IPS-20b (cell line): ENCODE results near the gene CST9.
"Not testable (repeated sequence)": the region's sequence is repeated elsewhere in the genome, so short reads cannot be mapped to it uniquely, and the experiment has no call there.

ENCODE experiments used
- H3K27ac ChIP-seq: one replicate; pipeline ENCODE4 v1.5.1; 2013; ENCODE audit warnings: low read length
- H3K27me3 ChIP-seq: 2 replicates; pipeline ENCODE4 v1.6.1; 2013; ENCODE audit warnings: mild to moderate bottlenecking, low read length, inconsistent platforms; ENCODE audit not compliant: insufficient read depth
- H3K36me3 ChIP-seq: 2 replicates; pipeline ENCODE4 v1.6.1; 2013; ENCODE audit warnings: low read depth, mild to moderate bottlenecking, inconsistent platforms, low read length, moderate library complexity; ENCODE audit not compliant: insufficient read depth
- H3K4me1 ChIP-seq: 2 replicates; pipeline ENCODE4 v1.6.1; 2013; ENCODE audit warnings: mild to moderate bottlenecking, control low read depth, inconsistent platforms, low read length, moderate library complexity; ENCODE audit not compliant: insufficient read depth
- H3K4me3 ChIP-seq: 2 replicates; pipeline ENCODE4 v1.5.1; 2013; ENCODE audit warnings: mild to moderate bottlenecking, low read length, inconsistent platforms
- H3K9ac ChIP-seq: 2 replicates; pipeline ENCODE4 v1.6.1; 2013; ENCODE audit warnings: low read depth, mild to moderate bottlenecking, inconsistent platforms, low read length, moderate library complexity
- H3K9me3 ChIP-seq: 2 replicates; pipeline ENCODE4 v1.6.1; 2013; ENCODE audit warnings: mild to moderate bottlenecking, low read depth, low read length, inconsistent platforms; ENCODE audit not compliant: insufficient read depth

Gene CST9

DNA sequence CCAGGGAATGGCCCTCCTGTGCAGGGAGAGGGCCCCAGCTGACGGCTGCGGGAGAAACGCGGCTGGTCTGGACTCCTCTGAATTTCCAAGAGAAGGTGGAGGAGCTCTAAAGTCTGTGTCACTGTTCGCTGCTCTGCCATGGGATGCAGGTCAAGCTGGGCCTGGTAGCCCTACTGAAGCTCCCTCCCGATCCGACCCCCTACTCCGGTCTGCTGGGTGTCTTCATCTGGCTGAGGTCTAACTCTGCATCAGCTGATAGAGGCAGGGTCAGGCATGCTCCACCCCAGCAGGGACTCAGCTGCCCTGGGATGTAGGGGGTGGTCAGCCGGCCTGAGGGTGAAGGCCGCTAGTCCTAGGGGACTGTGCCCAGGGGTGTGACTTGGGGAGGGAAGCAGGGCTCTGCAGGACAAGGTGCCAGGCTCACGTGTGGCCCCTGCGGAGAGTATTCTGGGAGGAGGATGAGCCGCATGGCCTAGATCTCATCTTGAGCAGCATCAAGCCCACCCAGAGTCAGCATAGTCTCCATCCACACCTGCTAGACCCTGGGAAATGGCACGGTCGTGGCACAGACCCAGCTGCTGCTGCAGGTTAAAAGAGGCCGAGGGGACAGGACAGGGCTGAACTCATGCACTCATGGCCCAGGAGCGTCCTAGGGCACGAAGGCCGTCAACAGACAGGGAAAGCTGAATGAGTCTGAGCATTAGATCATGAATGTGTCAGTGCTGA lies 30.6 kb upstream of the CST9 start:
- H3K27me3 ChIP-seq, result peaks cover 12% of the 10 kb centered on the region
- no peaks in the 10 kb centered on the region for H3K9me3 ChIP-seq
- no peak overlapping the region for H3K27ac ChIP-seq
- H3K4me1 ChIP-seq, result no peaks in the 10 kb centered on the region
- no peak overlapping the region; the same call in 1 of the 2 replicates for H3K9ac ChIP-seq
- peak overlapping the region; percentile 75 for H3K4me3 ChIP-seq
- H3K36me3 ChIP-seq, result no peaks in the 10 kb centered on the region

DNA sequence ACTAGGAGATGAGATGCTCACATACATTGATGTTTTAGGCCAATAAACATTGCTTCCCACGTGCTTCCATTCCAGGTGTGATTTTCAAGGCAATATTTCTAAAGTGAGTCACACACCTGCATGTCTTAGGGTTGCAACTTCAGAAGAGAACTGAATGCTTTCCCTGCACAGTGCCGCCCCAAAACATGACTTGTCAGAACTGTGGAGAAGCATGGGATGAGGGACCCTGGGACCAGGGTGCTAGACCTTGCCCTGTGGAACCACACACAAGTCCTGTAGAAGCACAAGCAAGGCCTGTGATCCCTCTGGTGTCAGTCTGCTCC lies 30.0 kb upstream of the CST9 start:
- not testable (repeated sequence) for H3K27ac ChIP-seq, H3K9ac ChIP-seq, H3K9me3 ChIP-seq, H3K36me3 ChIP-seq, H3K4me1 ChIP-seq, H3K4me3 ChIP-seq
- H3K27me3 ChIP-seq, result peaks cover 12% of the 10 kb centered on the region

GRCh38 chr20:23634985-23635767 lies 29.5 kb upstream of the CST9 start:
- Histone ChIP-seq H3K9ac (no peak overlapping the region), H3K4me3 (no peak overlapping the region), H3K4me1 (no peaks in the 10 kb centered on the region), H3K27ac (no peak overlapping the region), H3K9me3 (no peaks in the 10 kb centered on the region), H3K27me3 (peaks cover 12% of the 10 kb centered on the region), H3K36me3 (no peaks in the 10 kb centered on the region)

DNA sequence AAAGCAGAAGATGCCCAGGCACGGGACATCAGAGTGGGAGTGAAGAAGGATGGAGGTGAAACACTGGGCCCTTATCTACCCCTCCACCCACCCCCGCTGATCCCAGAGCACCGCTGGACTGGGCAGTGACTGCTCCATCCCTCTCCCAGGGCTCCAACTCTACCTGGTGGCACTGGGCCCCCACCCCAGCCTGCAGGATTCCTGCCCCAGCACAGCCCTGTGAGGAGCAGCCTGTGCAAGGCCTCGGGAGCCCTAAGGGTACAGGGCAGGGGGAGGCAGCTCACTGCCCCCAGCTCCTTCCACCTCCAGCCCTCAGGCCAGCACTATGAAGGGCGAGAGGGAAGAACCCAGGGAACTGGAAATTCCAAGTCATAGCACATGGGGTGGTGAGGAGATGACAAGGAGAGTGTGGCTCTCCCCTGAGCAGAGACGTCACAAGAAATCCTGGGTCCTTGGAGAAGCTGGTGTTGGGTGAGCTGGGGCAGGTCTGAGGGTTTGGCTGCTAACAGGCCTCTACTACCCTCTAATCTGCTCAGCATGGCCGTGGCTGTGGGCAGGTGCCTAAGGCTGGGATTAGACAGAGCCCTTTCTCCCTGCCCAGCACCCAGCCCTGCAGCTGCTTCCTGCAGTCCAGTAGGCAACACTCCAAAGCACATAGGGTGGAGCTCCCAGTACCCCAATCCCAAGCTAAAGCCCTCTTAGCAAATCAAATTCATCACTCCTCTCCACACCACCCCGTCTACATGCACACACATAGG lies 28.5 kb upstream of the CST9 start:
- no peak overlapping the region for H3K27ac ChIP-seq
- no peaks in the 10 kb centered on the region for H3K9me3 ChIP-seq
- H3K4me3 ChIP-seq, result no peak overlapping the region
- H3K9ac ChIP-seq, result no peak overlapping the region
- H3K27me3 ChIP-seq, result peaks cover 12% of the 10 kb centered on the region
- no peaks in the 10 kb centered on the region for H3K36me3 ChIP-seq
- H3K4me1 ChIP-seq, result peaks cover 4% of the 10 kb centered on the region

- Histone ChIP-seq H3K9ac (no peak overlapping the region), H3K9me3 (no peaks in the 10 kb centered on the region), H3K27me3 (peaks cover 12% of the 10 kb centered on the region), H3K36me3 (no peaks in the 10 kb centered on the region), H3K4me1 (peaks cover 4% of the 10 kb centered on the region), H3K4me3 (no peak overlapping the region), H3K27ac (no peak overlapping the region)
These were observed 27.2 kb upstream of the CST9 start for GRCh38 chr20:23632711-23633573.

GRCh38 chr20:23631981-23632710 lies 26.4 kb upstream of the CST9 start:
- Histone ChIP-seq H3K27ac (no peak overlapping the region), H3K9me3 (no peaks in the 10 kb centered on the region), H3K36me3 (no peaks in the 10 kb centered on the region), H3K4me3 (no peak overlapping the region), H3K27me3 (peaks cover 12% of the 10 kb centered on the region), H3K4me1 (peaks cover 4% of the 10 kb centered on the region), H3K9ac (no peak overlapping the region)

GRCh38 chr20:23631226-23631822 lies 25.6 kb upstream of the CST9 start:
- Histone ChIP-seq H3K27me3 (peaks cover 5% of the 10 kb centered on the region), H3K9ac (no peak overlapping the region), H3K36me3 (no peaks in the 10 kb centered on the region), H3K9me3 (no peaks in the 10 kb centered on the region), H3K27ac (no peak overlapping the region), H3K4me3 (no peak overlapping the region), H3K4me1 (peaks cover 4% of the 10 kb centered on the region)

GRCh38 chr20:23630392-23630849 lies 24.7 kb upstream of the CST9 start:
- no peaks in the 10 kb centered on the region for H3K36me3 ChIP-seq
- no peaks in the 10 kb centered on the region for H3K27me3 ChIP-seq
- no peak overlapping the region for H3K27ac ChIP-seq
- H3K4me1 ChIP-seq, result peaks cover 4% of the 10 kb centered on the region
- H3K9ac ChIP-seq, result no peak overlapping the region
- H3K4me3 ChIP-seq, result no peak overlapping the region
- no peaks in the 10 kb centered on the region for H3K9me3 ChIP-seq

DNA sequence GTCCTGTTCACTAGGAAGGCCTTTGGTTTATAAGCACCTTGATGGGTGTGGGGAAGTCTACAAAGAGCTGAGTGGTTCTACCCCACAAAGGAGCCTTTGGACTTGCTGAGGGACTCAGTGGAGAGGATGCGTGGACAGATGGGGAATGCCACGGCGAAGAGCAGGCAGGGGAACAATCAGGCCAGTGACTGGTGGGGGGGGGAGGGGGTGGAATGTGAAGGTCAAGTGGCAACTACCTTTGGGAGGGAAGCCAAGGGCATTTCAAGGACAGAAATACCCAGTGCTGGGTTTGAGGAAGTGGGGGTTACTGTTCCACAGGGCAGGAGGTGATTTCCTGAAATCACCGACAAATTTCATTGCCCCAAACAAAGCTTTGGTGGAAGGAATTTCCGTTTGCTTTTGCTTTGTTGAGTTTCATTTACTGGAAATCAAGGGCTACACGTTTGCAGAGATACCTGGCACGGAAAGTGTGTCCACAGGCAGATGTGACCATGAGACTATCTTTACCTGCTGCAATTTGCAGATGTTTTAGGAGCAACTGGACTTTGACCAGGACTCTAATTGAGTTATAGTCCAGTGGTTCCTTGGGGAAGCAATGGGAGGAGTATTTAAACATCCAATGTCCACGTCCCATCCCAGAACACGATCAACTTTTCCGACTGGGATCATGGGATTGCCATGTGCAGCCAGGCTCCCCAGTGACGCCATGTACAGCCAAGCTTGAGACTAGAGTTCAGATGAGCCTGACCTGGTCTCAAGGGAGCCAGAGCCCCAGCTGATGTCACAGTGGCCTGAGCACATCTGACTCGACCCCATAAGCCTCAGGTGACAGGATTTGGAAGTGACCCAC lies 24.1 kb upstream of the CST9 start:
- Histone ChIP-seq H3K36me3 (no peaks in the 10 kb centered on the region), H3K4me1 (peaks cover 4% of the 10 kb centered on the region), H3K4me3 (no peak overlapping the region), H3K9me3 (no peaks in the 10 kb centered on the region), H3K27me3 (no peaks in the 10 kb centered on the region), H3K27ac (no peak overlapping the region), H3K9ac (no peak overlapping the region)

DNA sequence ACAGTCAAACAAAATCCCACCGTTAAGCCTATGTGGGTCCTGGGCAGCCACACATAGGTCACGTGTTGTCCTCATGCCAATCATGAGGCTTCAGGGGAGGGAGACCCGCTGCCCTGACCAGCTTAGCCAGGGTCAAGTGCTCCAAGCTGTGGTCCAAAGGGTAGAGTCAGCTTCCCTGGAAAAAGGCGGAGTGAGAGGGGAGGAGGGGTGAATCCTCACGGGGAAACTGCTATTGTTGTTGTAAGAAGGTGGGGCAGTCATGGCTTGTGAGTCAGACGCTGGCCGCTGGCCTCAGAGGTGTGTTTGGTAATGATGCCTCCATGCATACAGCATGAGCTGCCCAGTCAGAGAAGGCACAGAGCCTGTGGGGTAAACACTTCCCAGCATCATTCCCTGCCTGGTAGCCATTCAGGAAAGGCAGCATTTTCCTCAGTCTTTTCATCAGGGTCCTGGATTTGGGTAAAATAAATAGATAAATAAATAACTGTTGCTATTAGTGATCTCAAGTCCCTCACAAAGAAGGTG lies 23.4 kb upstream of the CST9 start:
- H3K4me3 ChIP-seq, result no peak overlapping the region

More for the DNA sequence above, 23.4 kb upstream of the CST9 start:
- Histone ChIP-seq H3K9me3 (no peaks in the 10 kb centered on the region), H3K4me1 (peaks cover 4% of the 10 kb centered on the region), H3K9ac (no peak overlapping the region), H3K27ac (no peak overlapping the region), H3K36me3 (no peaks in the 10 kb centered on the region), H3K27me3 (no peaks in the 10 kb centered on the region)
